GM19395 (cell line): ENCODE data around the gene VAMP1.
"Not testable (repeated sequence)": the region's sequence is repeated elsewhere in the genome, so short reads cannot be mapped to it uniquely, and the experiment has no call there.

ENCODE experiments used
- ATAC-seq: cut with Tn5 transposase; IDR thresholded peaks from one replicate; pipeline ENCODE4 v1.9.1; 2021; ENCODE audit warnings: mild to moderate bottlenecking, moderate library complexity; ENCODE audit not compliant: unreplicated experiment

VAMP1 gene

GRCh38 chr12:6470375-6471163 lies at the start of gene VAMP1:
TSS of gene VAMP1 (minus strand) at chr12:6470677. CDS start at chr12:6470531, 146 bp downstream.
- ATAC-seq, result peak; percentile 91

GRCh38 chr12:6520186-6520585 lies 49.7 kb upstream of the VAMP1 start:
- ATAC-seq, result no peak

- ATAC-seq, result no peak
Observed at GRCh38 chr12:6508087-6508486, 37.6 kb upstream of the VAMP1 start.

- ATAC-seq, result no peak
Observed at GRCh38 chr12:6507102-6507998, 36.9 kb upstream of the VAMP1 start.

- no peak for ATAC-seq
Observed at GRCh38 chr12:6500466-6500865, 30.0 kb upstream of the VAMP1 start.

GRCh38 chr12:6497291-6497690 lies 26.8 kb upstream of the VAMP1 start:
- not testable (repeated sequence) for ATAC-seq

GRCh38 chr12:6494968-6495367 lies 24.5 kb upstream of the VAMP1 start:
- no peak for ATAC-seq

- ATAC-seq, result no peak
Observed at GRCh38 chr12:6494258-6494743, 23.8 kb upstream of the VAMP1 start.

- peak; percentile 85 for ATAC-seq
Observed at GRCh38 chr12:6493497-6494257, 23.2 kb upstream of the VAMP1 start, which contains the start of gene NCAPD2. TSS of gene NCAPD2 (plus strand) at chr12:6494102. CDS start at chr12:6495099, 997 bp downstream.

GRCh38 chr12:6492838-6493496 lies 22.5 kb upstream of the VAMP1 start, which contains the start of gene MRPL51:
TSS of gene MRPL51 (minus strand) at chr12:6493262. CDS start at chr12:6493136, 126 bp downstream.
- ATAC-seq, result peak; percentile 69

GRCh38 chr12:6490673-6491072 lies 20.2 kb upstream of the VAMP1 start:
- not testable (repeated sequence) for ATAC-seq

GRCh38 chr12:6489449-6489848 lies 19.0 kb upstream of the VAMP1 start:
- ATAC-seq, result no peak

- no peak for ATAC-seq
Observed at GRCh38 chr12:6488240-6488639, 17.8 kb upstream of the VAMP1 start.

- ATAC-seq, result no peak
Observed at GRCh38 chr12:6478416-6478815, 7.9 kb upstream of the VAMP1 start.

- ATAC-seq, result not testable (repeated sequence)
Observed at GRCh38 chr12:6477601-6478377, 7.3 kb upstream of the VAMP1 start.

- ATAC-seq, result no peak
Observed at GRCh38 chr12:6476489-6476888, 6.0 kb upstream of the VAMP1 start.

- ATAC-seq, result not testable (repeated sequence)
Observed at GRCh38 chr12:6475233-6475975, 4.9 kb upstream of the VAMP1 start.

GRCh38 chr12:6472491-6472890 lies 2.0 kb upstream of the VAMP1 start:
- ATAC-seq, result no peak

GRCh38 chr12:6471989-6472360 lies 1.5 kb upstream of the VAMP1 start:
- ATAC-seq, result no peak
